ENCODE results near the gene XKR7. TPM values are rescaled to one million over a fixed set of nuclear protein-coding genes. Genes with fewer than 3 reads are reported as not detected.

Gene XKR7
- polyA plus RNA-seq, 1 donor from 2014 or later: 9.6 TPM

GRCh38 chr20:31945319-31945718, 22.6 kb upstream of the XKR7 start:
- Histone ChIP-seq H3K27ac (ENCODE audit: low read length) (no peak overlapping the region), H4K20me1 (ENCODE audit: insufficient read depth) (no peaks in the 10 kb centered on the region), H3K9me2 (ENCODE audit: insufficient read depth, low read length) (no peaks in the 10 kb centered on the region), H3K79me2 (replicated peaks; ENCODE audit: insufficient read depth, low read length) (peaks cover 10% of the 10 kb centered on the region), H3K36me3 (ENCODE audit: insufficient read depth, low read length) (peaks cover 15% of the 10 kb centered on the region), H2AFZ (ENCODE audit: low read depth, low read length) (no peak overlapping the region), H3K4me2 (ENCODE audit: low read length) (no peak overlapping the region), H3K4me3 (ENCODE audit: low read length) (no peak overlapping the region), H3K27me3 (ENCODE audit: insufficient read depth, low read depth, low read length) (no peaks in the 10 kb centered on the region), H3F3A (ENCODE audit: insufficient read depth, low read length, poor library complexity, severe bottlenecking) (no peaks in the 10 kb centered on the region), H3K9ac (ENCODE audit: low read length) (no peak overlapping the region), H3K9me3 (ENCODE audit: low read length) (no peaks in the 10 kb centered on the region)
- TF ChIP-seq CTCF (IDR thresholded peaks at IDR 0.05; ENCODE audit: poor library complexity, severe bottlenecking) (no peak), MXI1 (conservative IDR thresholded peaks at IDR 0.05; ENCODE audit: poor library complexity, severe bottlenecking) (no peak), EZH2 (IDR thresholded peaks at IDR 0.05; ENCODE audit: borderline replicate concordance, insufficient read depth, low read length, poor library complexity, severe bottlenecking) (no peak), EP300 (conservative IDR thresholded peaks at IDR 0.05; ENCODE audit: poor library complexity, severe bottlenecking) (no peak), REST (IDR thresholded peaks at IDR 0.05; ENCODE audit: borderline replicate concordance) (no peak), POLR2AphosphoS5 (IDR thresholded peaks at IDR 0.05) (no peak), RAD21 (conservative IDR thresholded peaks at IDR 0.05) (no peak), SMC3 (conservative IDR thresholded peaks at IDR 0.05; ENCODE audit: poor library complexity) (no peak), TAF1 (IDR thresholded peaks at IDR 0.05; ENCODE audit: low read depth) (no peak)

- Histone ChIP-seq H3K79me2 (replicated peaks; ENCODE audit: insufficient read depth, low read length) (peaks cover 14% of the 10 kb centered on the region), H2AFZ (ENCODE audit: low read depth, low read length) (no peak overlapping the region), H3K27me3 (ENCODE audit: insufficient read depth, low read depth, low read length) (no peaks in the 10 kb centered on the region), H3K36me3 (ENCODE audit: insufficient read depth, low read length) (peaks cover 15% of the 10 kb centered on the region), H3K9ac (ENCODE audit: low read length) (no peak overlapping the region), H3F3A (ENCODE audit: insufficient read depth, low read length, poor library complexity, severe bottlenecking) (no peaks in the 10 kb centered on the region), H4K20me1 (ENCODE audit: insufficient read depth) (no peaks in the 10 kb centered on the region), H3K4me3 (ENCODE audit: low read length) (no peak overlapping the region), H3K9me2 (ENCODE audit: insufficient read depth, low read length) (no peaks in the 10 kb centered on the region), H3K9me3 (ENCODE audit: low read length) (no peaks in the 10 kb centered on the region), H3K27ac (ENCODE audit: low read length) (no peak overlapping the region), H3K4me2 (ENCODE audit: low read length) (no peak overlapping the region)
- TF ChIP-seq EP300 (conservative IDR thresholded peaks at IDR 0.05; ENCODE audit: poor library complexity, severe bottlenecking): no peak
- no peak for TF ChIP-seq POLR2AphosphoS5 (IDR thresholded peaks at IDR 0.05)
- no peak for TF ChIP-seq RAD21 (conservative IDR thresholded peaks at IDR 0.05)
- no peak for TF ChIP-seq SMC3 (conservative IDR thresholded peaks at IDR 0.05; ENCODE audit: poor library complexity)
- TF ChIP-seq EZH2 (IDR thresholded peaks at IDR 0.05; ENCODE audit: borderline replicate concordance, insufficient read depth, low read length, poor library complexity, severe bottlenecking): no peak
- no peak for TF ChIP-seq CTCF (IDR thresholded peaks at IDR 0.05; ENCODE audit: poor library complexity, severe bottlenecking)
- no peak for TF ChIP-seq TAF1 (IDR thresholded peaks at IDR 0.05; ENCODE audit: low read depth)
- no peak for TF ChIP-seq MXI1 (conservative IDR thresholded peaks at IDR 0.05; ENCODE audit: poor library complexity, severe bottlenecking)
- TF ChIP-seq REST (IDR thresholded peaks at IDR 0.05; ENCODE audit: borderline replicate concordance): no peak
These were observed 22.2 kb upstream of the XKR7 start for GRCh38 chr20:31945785-31946184.
